B cell (primary cell): ENCODE results near the gene MARCHF10.

Experiments used
- CTCF ChIP-seq: fragments of 200-600 bp; IDR thresholded peaks from one replicate; pipeline ENCODE4 v1.8.0; 2022; ENCODE audit warnings: antibody characterized with exemption, mild to moderate bottlenecking
- EZH2 ChIP-seq: IDR thresholded peaks from 2 replicates; pipeline ENCODE4 v1.6.1; 2012; ENCODE audit warnings: borderline replicate concordance, low read depth, mild to moderate bottlenecking, moderate library complexity, low read length; ENCODE audit not compliant: insufficient read depth, poor library complexity, severe bottlenecking

DNA sequence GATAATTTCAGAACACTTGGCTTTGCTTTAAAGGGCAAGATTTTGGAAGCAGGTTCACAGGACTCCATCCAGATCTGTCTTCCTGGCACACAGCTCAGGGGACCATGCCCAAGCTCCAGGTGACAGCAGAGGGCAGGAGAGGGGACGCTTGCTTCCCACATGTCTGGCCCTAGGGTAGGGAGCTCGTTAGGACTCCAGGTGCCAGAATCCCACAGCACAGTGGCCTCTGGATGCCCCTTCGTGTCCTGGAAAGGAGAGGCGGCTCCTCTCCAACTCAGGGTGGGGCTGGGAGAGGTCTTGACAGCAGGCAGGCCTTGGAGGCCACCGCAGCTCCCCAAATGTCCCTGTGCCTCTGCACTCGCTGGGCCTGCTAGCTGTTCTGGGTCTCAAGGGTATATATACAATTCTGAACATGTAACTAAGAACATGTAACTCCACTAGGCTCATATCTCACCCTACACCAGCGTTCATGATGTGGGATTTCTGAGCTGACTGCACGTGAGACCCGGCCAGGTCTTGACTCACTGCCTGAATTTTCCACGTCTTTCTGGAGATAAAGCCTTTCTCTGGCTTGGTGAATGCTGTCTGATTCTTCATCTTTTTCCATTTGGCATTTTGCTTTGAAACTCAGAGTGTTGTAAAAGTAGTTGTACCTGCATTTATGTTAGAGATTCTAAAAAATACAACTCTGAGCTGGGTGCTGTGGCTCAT is 52.8 kb downstream of the MARCHF10 start:
- no peak for TF ChIP-seq CTCF
- no peak for TF ChIP-seq EZH2
